HEK293 (cell line): Measurements from ENCODE around the gene PDE4B.

Experiments
- CTCF ChIA-PET: fragments of 350-600 bp; formaldehyde crosslinking; extraction: SDS; loops from one replicate; lab custom pipeline; 2021; ENCODE audit warnings: antibody characterized with exemption; lab: Yijun Ruan, JAX
- POLR2A ChIA-PET: fragments of 300-600 bp; formaldehyde crosslinking; extraction: SDS; loops from one replicate; lab custom pipeline; 2020; ENCODE audit warnings: antibody characterized with exemption, inconsistent platforms; lab: Yijun Ruan, JAX
- H3K27ac ChIP-seq: fragments of 200-500 bp; sonication (Bioruptor generic); 2 replicates; pipeline ENCODE4 v1.5.1; 2014; ENCODE audit warnings: low read depth, low read length, control low read depth, inconsistent platforms; ENCODE audit errors: extremely low read depth
- H3K36me3 ChIP-seq, 2 experiments: fragments of 200-500 bp in 1 of 2; sonication (Bioruptor generic) in 1 of 2; 1 replicate in 1 of 2; 2 replicates in 1 of 2; pipeline ENCODE4 v1.5.1; 2014 to 2017; ENCODE audit warnings: inconsistent platforms in 2 of 2, low read length in 2 of 2; ENCODE audit not compliant: control insufficient read depth in 2 of 2, insufficient read depth in 1 of 2
- H3K4me1 ChIP-seq: fragments of 200-500 bp; sonication (Bioruptor generic); 2 replicates; pipeline ENCODE4 v1.5.1; 2014; ENCODE audit warnings: mild to moderate bottlenecking, low read length, inconsistent platforms; ENCODE audit not compliant: control insufficient read depth, insufficient read depth
- H3K4me3 ChIP-seq: 2 replicates; pipeline ENCODE4 v1.5.1; 2011; ENCODE audit warnings: low read depth, mild to moderate bottlenecking, control low read depth, low read length, moderate library complexity
- H3K9me3 ChIP-seq: fragments of 200-500 bp; sonication (Bioruptor generic); 2 replicates; pipeline ENCODE4 v1.5.1; 2014; ENCODE audit warnings: low read depth, low read length, inconsistent platforms; ENCODE audit not compliant: control insufficient read depth, insufficient read depth
- BCL11A ChIP-seq: fragments of 450-650 bp; formaldehyde crosslinking; IDR thresholded peaks from 2 replicates; pipeline ENCODE4 v1.5.1; 2016; ENCODE audit warnings: low read depth, missing biosample characterization, missing genetic modification characterization
- KLF7 ChIP-seq: fragments of 450-650 bp; formaldehyde crosslinking; IDR thresholded peaks from 2 replicates; pipeline ENCODE4 v1.5.1; 2016; ENCODE audit warnings: missing biosample characterization, missing genetic modification characterization, borderline replicate concordance
- PRDM6 ChIP-seq: fragments of 450-650 bp; formaldehyde crosslinking; IDR thresholded peaks from 2 replicates; pipeline ENCODE4 v1.5.1; 2017; ENCODE audit warnings: missing biosample characterization, missing genetic modification characterization
- SALL2 ChIP-seq: fragments of 450-650 bp; formaldehyde crosslinking; IDR thresholded peaks from 2 replicates; pipeline ENCODE4 v1.5.0; 2017; ENCODE audit warnings: missing biosample characterization, mild to moderate bottlenecking, missing genetic modification characterization, borderline replicate concordance
- ZBTB10 ChIP-seq: fragments of 450-650 bp; formaldehyde crosslinking; IDR thresholded peaks from 2 replicates; pipeline ENCODE4 v1.5.1; 2016; ENCODE audit warnings: missing biosample characterization, missing genetic modification characterization
- ZNF10 ChIP-seq: fragments of 450-650 bp; formaldehyde crosslinking; IDR thresholded peaks from 2 replicates; pipeline ENCODE4 v1.5.1; 2017; ENCODE audit warnings: missing biosample characterization, missing genetic modification characterization
- ZNF132 ChIP-seq: fragments of 450-650 bp; formaldehyde crosslinking; IDR thresholded peaks from 2 replicates; pipeline ENCODE4 v1.5.1; 2017; ENCODE audit warnings: missing biosample characterization, missing genetic modification characterization, borderline replicate concordance
- ZNF133 ChIP-seq: fragments of 450-650 bp; formaldehyde crosslinking; IDR thresholded peaks from 2 replicates; pipeline ENCODE4 v1.5.1; 2016; ENCODE audit warnings: missing biosample characterization, missing genetic modification characterization
- ZNF449 ChIP-seq: fragments of 450-650 bp; formaldehyde crosslinking; IDR thresholded peaks from 2 replicates; pipeline ENCODE4 v1.5.1; 2017; ENCODE audit warnings: missing biosample characterization, mild to moderate bottlenecking, missing genetic modification characterization, moderate library complexity
- ZNF488 ChIP-seq: fragments of 450-650 bp; formaldehyde crosslinking; IDR thresholded peaks from 2 replicates; pipeline ENCODE4 v1.5.1; 2016; ENCODE audit warnings: missing biosample characterization, missing genetic modification characterization
- ZNF513 ChIP-seq: fragments of 450-650 bp; IDR thresholded peaks from 2 replicates; pipeline ENCODE4 v1.5.1; 2018; ENCODE audit warnings: missing biosample characterization, missing genetic modification characterization
- ZNF785 ChIP-seq: fragments of 450-650 bp; formaldehyde crosslinking; IDR thresholded peaks from 2 replicates; pipeline ENCODE4 v1.5.1; 2016; ENCODE audit warnings: missing biosample characterization, missing genetic modification characterization
- ZNF792 ChIP-seq: fragments of 450-650 bp; formaldehyde crosslinking; IDR thresholded peaks from 2 replicates; pipeline ENCODE4 v1.5.1; 2016; ENCODE audit warnings: missing biosample characterization, missing genetic modification characterization

PDE4B gene

GRCh38 chr1:66278260-66279021, 485.7 kb downstream of the PDE4B start:
- Histone ChIP-seq H3K4me1 (no peaks in the 10 kb centered on the region), H3K9me3 (no peaks in the 10 kb centered on the region), H3K27ac (no peak overlapping the region), H3K36me3 (no peaks in the 10 kb centered on the region), H3K4me3 (no peak overlapping the region)
- TF ChIP-seq ZNF513 (tag by site-specific recombination) (no peak), BCL11A (no peak)
- ChIA-PET POLR2A (no interaction called here), CTCF (interaction anchor here (2.4 kb wide), 1 partner anchor 168 kb away, joined by 8 read pairs; no protein-coding TSS in a partner anchor)

GRCh38 chr1:66281808-66282207, 489.1 kb downstream of the PDE4B start:
- POLR2A ChIA-PET, result no interaction called here
- Histone ChIP-seq H3K9me3 (no peaks in the 10 kb centered on the region), H3K36me3 (no peaks in the 10 kb centered on the region), H3K4me3 (no peak overlapping the region), H3K4me1 (no peaks in the 10 kb centered on the region), H3K27ac (no peak overlapping the region)
- TF ChIP-seq KLF7 (tag by site-specific recombination), result no peak
- no peak for TF ChIP-seq ZNF133 (tag by site-specific recombination)
- TF ChIP-seq ZBTB10 (tag by site-specific recombination), result no peak
- TF ChIP-seq ZNF449, result no peak
- TF ChIP-seq ZNF10 (tag by site-specific recombination), result no peak
- no peak for TF ChIP-seq ZNF785 (tag by site-specific recombination)
- no peak for TF ChIP-seq ZNF488 (tag by site-specific recombination)
- no peak for TF ChIP-seq SALL2 (tag by site-specific recombination)
- TF ChIP-seq ZNF132 (tag by site-specific recombination), result no peak
- TF ChIP-seq PRDM6 (tag by site-specific recombination), result no peak
- TF ChIP-seq ZNF792 (tag by site-specific recombination), result no peak
- CTCF ChIA-PET, result no interaction called here
